Spinal cord (tissue), 10 donors: ENCODE data around the gene COPS4. TPM values are rescaled to one million over a fixed set of nuclear protein-coding genes. Genes with fewer than 3 reads are reported as not detected.
"Not testable (repeated sequence)": the region's sequence is repeated elsewhere in the genome, so short reads cannot be mapped to it uniquely, and the experiment has no call there.

ENCODE experiments used
- DNase-seq, 6 donors: peaks; one replicate each; pipeline versions ENCODE4 v3.0.0 to v3.0.0-alpha.2; 2013 to 2015; ENCODE audit warnings: low spot score in 6 of 6, low read depth in 4 of 6
- H3K27ac ChIP-seq: one replicate; pipeline ENCODE4 v1.5.1; 2013; ENCODE audit warnings: low read depth, low read length, control low read depth
- H3K27me3 ChIP-seq: one replicate; pipeline ENCODE4 v1.6.1; 2013; ENCODE audit warnings: low read length; ENCODE audit not compliant: control insufficient read depth, insufficient read depth
- H3K36me3 ChIP-seq: one replicate; pipeline ENCODE4 v1.6.1; 2013; ENCODE audit warnings: low read length; ENCODE audit not compliant: control insufficient read depth, insufficient read depth
- H3K4me1 ChIP-seq: one replicate; pipeline ENCODE4 v1.6.1; 2013; ENCODE audit warnings: low read length; ENCODE audit not compliant: control insufficient read depth, insufficient read depth
- H3K4me3 ChIP-seq: one replicate; pipeline ENCODE4 v1.5.1; 2013; ENCODE audit warnings: low read depth, low read length, control low read depth
- H3K9me3 ChIP-seq: one replicate; pipeline ENCODE4 v1.6.1; 2013; ENCODE audit warnings: low read length; ENCODE audit not compliant: control insufficient read depth, insufficient read depth
- WGBS: methylation state at CpG from one replicate; pipeline ENCODE4 v1.1.5; 2013; ENCODE audit warnings: missing lambda C conversion rate; ENCODE audit not compliant: insufficient coverage; 5-methylcytosine and 5-hydroxymethylcytosine counted together
- polyA plus RNA-seq, 2 donors: library from polyadenylated mRNA; unstranded; fragments of 120-200 nt; gene quantifications; one replicate each; pipeline ENCODE4 v1.2.1, GENCODE V29; 2013; ENCODE audit not compliant: insufficient read length in 2 of 2
- total RNA-seq, 2 donors: library from RNA; depleted of rRNA in 1 of 2; stranded (reverse); fragments of 120-200 nt in 1 of 2; fragments of >200 nt in 1 of 2; gene quantifications; one replicate each; pipeline versions ENCODE4 v1.2.3 to v1.2.4, GENCODE V29; 2013 to 2014
- donor health status: healthy.

Gene COPS4
- total and polyA plus RNA-seq, 4 donors = 71.6 to 167 (median 76.6) TPM

GRCh38 chr4:83022724-83023450 lies 12.1 kb upstream of the COPS4 start:
- no CpG with 5 or more reads among the region's 2 CpGs for WGBS
- Histone ChIP-seq H3K4me1 (no peaks in the 10 kb centered on the region), H3K27me3 (peaks cover 2% of the 10 kb centered on the region), H3K27ac (no peak overlapping the region), H3K36me3 (no peaks in the 10 kb centered on the region), H3K4me3 (no peak overlapping the region), H3K9me3 (no peaks in the 10 kb centered on the region)
- no peak for DNase-seq

DNA sequence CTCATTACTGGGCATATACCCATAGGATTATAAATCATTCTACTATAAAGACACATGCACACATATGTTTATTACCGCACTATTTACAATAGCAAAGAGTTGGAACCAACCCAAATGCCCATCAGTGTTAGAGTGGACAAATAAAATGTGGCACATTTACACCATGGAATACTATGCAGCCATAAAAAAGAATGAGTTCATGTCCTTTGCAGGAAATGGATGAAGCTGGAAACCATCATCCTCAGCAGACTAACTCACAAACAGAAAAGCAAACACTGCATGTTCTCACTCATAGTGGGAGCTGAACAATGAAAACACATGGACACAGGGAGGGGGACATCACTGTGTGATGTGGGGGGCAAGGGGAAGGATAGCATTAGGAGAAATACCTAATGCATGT lies 11.4 kb upstream of the COPS4 start:
- not testable (repeated sequence) for H3K36me3 ChIP-seq, H3K9me3 ChIP-seq, H3K27me3 ChIP-seq, H3K27ac ChIP-seq, H3K4me1 ChIP-seq, H3K4me3 ChIP-seq, DNase-seq
- no CpG with 5 or more reads among the region's 1 CpG for WGBS

- no peak overlapping the region for H3K4me3 ChIP-seq
- no peak for DNase-seq
- H3K36me3 ChIP-seq = no peaks in the 10 kb centered on the region
- H3K4me1 ChIP-seq = no peaks in the 10 kb centered on the region
- WGBS = no CpG with 5 or more reads among the region's 2 CpGs
- no peaks in the 10 kb centered on the region for H3K9me3 ChIP-seq
- peaks cover 2% of the 10 kb centered on the region for H3K27me3 ChIP-seq
- H3K27ac ChIP-seq = no peak overlapping the region
Observed at GRCh38 chr4:83024233-83024632, 10.8 kb upstream of the COPS4 start.

- Histone ChIP-seq H3K4me1 (no peaks in the 10 kb centered on the region), H3K9me3 (no peaks in the 10 kb centered on the region)
- DNase-seq = no peak
Observed at GRCh38 chr4:83025563-83025962, 9.4 kb upstream of the COPS4 start.

GRCh38 chr4:83028976-83029375 lies 6.0 kb upstream of the COPS4 start:
- 80% methylated on average over 1 of the region's 3 CpGs for WGBS
- Histone ChIP-seq H3K36me3 (no peaks in the 10 kb centered on the region), H3K27ac (no peak overlapping the region), H3K4me1 (no peaks in the 10 kb centered on the region), H3K4me3 (no peak overlapping the region), H3K27me3 (peaks cover 2% of the 10 kb centered on the region), H3K9me3 (no peaks in the 10 kb centered on the region)
- no peak for DNase-seq

More at GRCh38 chr4:83025563-83025962, 9.4 kb upstream of the COPS4 start:
- H3K4me3 ChIP-seq = no peak overlapping the region
- peaks cover 2% of the 10 kb centered on the region for H3K27me3 ChIP-seq
- no peak overlapping the region for H3K27ac ChIP-seq
- no peaks in the 10 kb centered on the region for H3K36me3 ChIP-seq

DNA sequence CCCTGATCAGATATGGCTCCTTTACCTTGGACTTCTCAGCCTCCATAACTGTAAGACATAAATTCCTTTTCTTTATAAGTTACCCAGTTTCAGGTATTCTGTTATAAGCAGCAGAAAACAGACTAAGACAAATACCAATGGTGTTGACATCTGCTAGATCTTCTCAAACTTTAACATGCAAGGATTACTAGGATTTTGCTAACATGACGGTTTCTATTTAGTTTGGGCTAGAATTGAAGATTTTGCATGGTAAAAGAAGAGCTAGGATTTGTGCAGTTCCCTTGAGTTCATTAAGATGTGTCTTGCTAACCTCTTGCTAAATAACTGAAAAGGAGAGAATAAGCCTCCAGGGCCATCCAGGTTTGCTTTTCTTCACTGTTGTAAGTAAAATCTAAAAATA lies 5.3 kb upstream of the COPS4 start:
- WGBS = 60% methylated on average over 1 of the region's 1 CpG
- no peaks in the 10 kb centered on the region for H3K9me3 ChIP-seq
- H3K27ac ChIP-seq = no peak overlapping the region
- H3K4me3 ChIP-seq = no peak overlapping the region
- H3K27me3 ChIP-seq = peaks cover 2% of the 10 kb centered on the region
- DNase-seq = no peak
- H3K36me3 ChIP-seq = no peaks in the 10 kb centered on the region
- H3K4me1 ChIP-seq = no peaks in the 10 kb centered on the region

DNA sequence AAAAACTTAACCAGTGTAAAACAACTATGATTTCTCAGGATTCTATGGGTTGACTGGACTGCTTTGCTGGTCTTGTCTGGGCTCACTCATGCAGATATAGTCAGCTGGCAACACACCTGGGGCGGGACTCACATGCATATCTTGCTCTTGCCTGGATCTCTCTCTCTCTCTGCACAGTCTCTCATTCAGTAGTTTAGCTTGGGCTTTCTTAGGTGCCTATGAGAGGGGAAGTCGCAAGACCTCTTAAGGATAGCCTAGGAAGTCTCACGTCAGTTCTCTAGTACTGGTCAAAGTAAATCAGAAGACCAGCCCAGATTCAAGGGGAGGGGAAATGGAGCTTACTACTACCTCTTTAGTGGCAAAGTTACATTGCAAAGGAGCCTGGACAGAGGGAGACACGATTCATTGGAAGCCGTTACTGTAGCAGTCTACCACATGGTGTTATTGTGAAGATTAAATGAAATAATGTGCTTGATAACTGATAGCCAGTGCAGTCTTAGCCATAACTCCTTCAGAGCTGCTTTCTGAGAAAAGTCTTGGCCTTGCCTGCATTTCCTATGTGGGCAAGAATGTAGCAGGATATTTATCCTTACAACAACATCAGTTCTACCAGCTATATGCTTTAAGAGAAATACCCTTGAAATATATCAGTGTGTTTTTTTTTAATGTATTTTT lies 2.1 kb downstream of the COPS4 start:
- Histone ChIP-seq H3K27me3 (no peaks in the 10 kb centered on the region), H3K27ac (no peak overlapping the region), H3K9me3 (no peaks in the 10 kb centered on the region), H3K36me3 (no peaks in the 10 kb centered on the region), H3K4me1 (peaks cover 9% of the 10 kb centered on the region), H3K4me3 (no peak overlapping the region)
- DNase-seq = no peak
- whole genome bisulfite sequencing = 60% methylated on average over 1 of the region's 5 CpGs

GRCh38 chr4:83040269-83040668 lies 5.3 kb downstream of the COPS4 start:
- H3K36me3 ChIP-seq = no peaks in the 10 kb centered on the region
- no peaks in the 10 kb centered on the region for H3K9me3 ChIP-seq
- H3K27ac ChIP-seq = no peak overlapping the region
- no peak overlapping the region for H3K4me3 ChIP-seq
- WGBS = 83% methylated on average over 2 of the region's 3 CpGs
- no peak for DNase-seq
- no peaks in the 10 kb centered on the region for H3K27me3 ChIP-seq
- peaks cover 9% of the 10 kb centered on the region for H3K4me1 ChIP-seq

GRCh38 chr4:83043157-83043556 lies 8.2 kb downstream of the COPS4 start:
- H3K27ac ChIP-seq, H3K4me1 ChIP-seq, H3K9me3 ChIP-seq, DNase-seq, H3K27me3 ChIP-seq, H3K36me3 ChIP-seq, H3K4me3 ChIP-seq: not testable (repeated sequence)
- WGBS = no CpG with 5 or more reads among the region's 2 CpGs

GRCh38 chr4:83043801-83044407 lies 8.9 kb downstream of the COPS4 start:
- H3K4me1 ChIP-seq = no peaks in the 10 kb centered on the region
- no peak overlapping the region for H3K27ac ChIP-seq
- no peaks in the 10 kb centered on the region for H3K27me3 ChIP-seq
- DNase-seq = no peak
- no peaks in the 10 kb centered on the region for H3K9me3 ChIP-seq
- WGBS = 100% methylated on average over 6 of the region's 14 CpGs
- H3K36me3 ChIP-seq = peaks cover 6% of the 10 kb centered on the region
- H3K4me3 ChIP-seq = no peak overlapping the region
